Panc1 (cell line): ENCODE measurements around the gene IFNA4. TPM values are rescaled to one million over a fixed set of nuclear protein-coding genes. Genes with fewer than 3 reads are reported as not detected.
"Not testable (repeated sequence)": the region's sequence is repeated elsewhere in the genome, so short reads cannot be mapped to it uniquely, and the experiment has no call there.

Source experiments
- ATAC-seq: fragments of 200-7000 bp; cut with Tn5 transposase; 2 replicates; pipeline ENCODE4 v1.9.1; 2020; ENCODE audit warnings: mild to moderate bottlenecking, moderate library complexity
- BruUV-seq: library from RNA; stranded (reverse); fragments of 400-500 nt; replicated peaks from 2 replicates; lab custom pipeline; 2021; lab: Mats Ljungman, UMichigan
- CTCF ChIA-PET: fragments of 300-600 bp; sonication (Branson Sonifier 250); formaldehyde crosslinking; loops from one replicate; lab custom pipeline; 2022; ENCODE audit warnings: antibody characterized with exemption; lab: Charles Lee
- POLR2A ChIA-PET: fragments of 300-600 bp; sonication (Branson Sonifier 250); formaldehyde crosslinking; loops from one replicate; lab custom pipeline; 2022; ENCODE audit warnings: antibody characterized with exemption; lab: Charles Lee
- DNase-seq: peaks from one replicate; pipeline ENCODE4 v3.0.0-alpha.2; 2010; ENCODE audit warnings: low read depth, low spot score
- H3K27ac ChIP-seq: 2 replicates; pipeline ENCODE4 v1.5.1; 2011; ENCODE audit warnings: mild to moderate bottlenecking, low read length, inconsistent platforms
- H3K27me3 ChIP-seq: fragments of 200-500 bp; sonication (Bioruptor generic); 2 replicates; pipeline ENCODE4 v1.6.0; 2014; ENCODE audit warnings: low read length, inconsistent platforms; ENCODE audit not compliant: control insufficient read depth, insufficient read depth
- H3K36me3 ChIP-seq: fragments of 200-500 bp; sonication (Bioruptor generic); 2 replicates; pipeline ENCODE4 v1.5.1; 2014; ENCODE audit warnings: inconsistent platforms, mild to moderate bottlenecking, low read length, moderate library complexity; ENCODE audit not compliant: control insufficient read depth, insufficient read depth
- H3K4me1 ChIP-seq: 2 replicates; pipeline ENCODE4 v1.5.1; 2011; ENCODE audit warnings: inconsistent platforms, mild to moderate bottlenecking, low read length, moderate library complexity; ENCODE audit not compliant: control insufficient read depth, insufficient read depth
- H3K4me3 ChIP-seq, 2 experiments: 2 replicates each; pipeline ENCODE4 v1.5.1; 2011 to 2012; ENCODE audit warnings: low read depth in 2 of 2, low read length in 2 of 2, mild to moderate bottlenecking in 2 of 2, inconsistent platforms in 1 of 2, moderate library complexity in 1 of 2
- H3K9me3 ChIP-seq: fragments of 200-500 bp; sonication (Bioruptor generic); 2 replicates; pipeline ENCODE4 v1.5.1; 2014; ENCODE audit warnings: low read depth, mild to moderate bottlenecking, inconsistent platforms, low read length, moderate library complexity; ENCODE audit not compliant: control insufficient read depth, insufficient read depth
- CTCF ChIP-seq: fragments of 450-650 bp; IDR thresholded peaks from 2 replicates; pipeline ENCODE4 v1.5.1; 2017; ENCODE audit warnings: mild to moderate bottlenecking
- POLR2AphosphoS5 ChIP-seq: IDR thresholded peaks from 2 replicates; pipeline ENCODE4 v1.6.1; 2012; ENCODE audit warnings: mild to moderate bottlenecking, low read depth, low read length, moderate library complexity
- TCF7L2 ChIP-seq: IDR thresholded peaks from 2 replicates; pipeline ENCODE4 v1.6.1; 2011; ENCODE audit warnings: mild to moderate bottlenecking, low read depth, low read length, inconsistent platforms
- in situ Hi-C: cut with HindIII; loops from 2 replicates; pipeline ENCODE4 v1.10.0; 2016; ENCODE audit warnings: low sequenced_read_pairs, low pct_unique_long_range_greater_than_20kb
- intact Hi-C: fragments of 100-400 bp; cut with micrococcal nuclease; formaldehyde crosslinking; loops from one replicate; pipeline ENCODE4 v1.10.0; 2022; ENCODE audit not compliant: unreplicated experiment
- total RNA-seq: library from RNA; stranded (reverse); gene quantifications from one replicate; pipeline ENCODE4 v1.2.1, GENCODE V29; 2021; ENCODE audit not compliant: unreplicated experiment
- TF ChIP-seq, protein P1 (sequence below), 2 experiments: IDR thresholded peaks; 2 replicates each; pipeline ENCODE4 v1.6.1; 2011 to 2012; ENCODE audit warnings: low read depth in 2 of 2, control low read depth in 1 of 2, low read length in 1 of 2, mild to moderate bottlenecking in 1 of 2, moderate library complexity in 1 of 2; ENCODE audit not compliant: insufficient read depth in 1 of 2

The IFNA4 gene
- total RNA-seq, 1 experiment from 2014 or later: not detected

GRCh38 chr9:21213411-21214326 is 26.3 kb upstream of the IFNA4 start:
- H3K36me3 ChIP-seq, H3K9me3 ChIP-seq, intact Hi-C loops, H3K27me3 ChIP-seq, CTCF ChIA-PET, H3K4me1 ChIP-seq, BruUV-seq, in situ Hi-C loops, H3K27ac ChIP-seq, POLR2A ChIA-PET, ATAC-seq, H3K4me3 ChIP-seq: not testable (repeated sequence)
- peak; percentile 1 for DNase-seq
- TF ChIP-seq CTCF: peak; percentile 12; the same call in 1 of the 2 replicates

DNA sequence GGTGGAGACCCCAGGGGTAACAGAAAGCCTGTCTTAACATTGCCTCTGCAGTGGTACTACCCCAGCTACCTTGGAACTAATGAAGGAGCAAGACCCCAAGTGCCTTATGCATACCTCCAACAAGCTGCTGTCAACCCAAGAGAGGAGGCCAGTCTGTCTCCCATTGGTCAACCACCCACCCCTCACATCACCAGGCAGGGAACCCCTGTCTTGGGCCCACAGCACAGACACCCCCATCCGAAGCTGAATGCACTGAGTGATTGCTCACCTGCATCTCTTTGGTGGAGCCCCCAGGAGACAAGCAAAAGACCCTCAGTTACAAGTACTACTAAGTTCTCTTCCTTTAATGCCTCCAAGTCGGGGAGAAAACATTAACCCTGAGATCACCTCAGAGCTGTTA is 24.8 kb upstream of the IFNA4 start:
- H3K4me3 ChIP-seq, H3K27ac ChIP-seq, CTCF ChIA-PET, intact Hi-C loops, H3K9me3 ChIP-seq, H3K4me1 ChIP-seq, H3K36me3 ChIP-seq, BruUV-seq, POLR2A ChIA-PET, DNase-seq, in situ Hi-C loops, ATAC-seq, H3K27me3 ChIP-seq: not testable (repeated sequence)

DNA sequence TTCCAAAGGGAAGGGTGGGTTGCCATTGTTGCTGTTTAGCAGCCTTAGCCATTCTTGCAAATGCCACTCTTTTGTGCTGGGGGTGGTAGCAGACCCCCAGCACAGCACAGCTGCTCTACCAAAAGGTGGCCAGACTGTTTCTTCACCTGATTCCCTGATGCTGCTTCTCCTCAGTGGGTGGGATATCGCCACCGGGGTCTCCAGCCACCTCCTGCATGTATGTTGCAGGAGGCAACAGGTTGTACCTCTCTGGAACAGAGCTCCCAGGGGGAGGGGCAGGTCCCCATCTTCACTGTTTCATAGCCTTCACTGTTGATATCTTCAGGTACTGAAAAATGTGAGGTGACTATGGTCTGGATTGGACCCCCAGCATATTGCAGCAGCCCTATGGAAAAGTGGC is 23.4 kb upstream of the IFNA4 start:
- intact Hi-C loops, DNase-seq, H3K36me3 ChIP-seq, H3K27ac ChIP-seq, CTCF ChIA-PET, H3K27me3 ChIP-seq, in situ Hi-C loops, POLR2A ChIA-PET, ATAC-seq, H3K4me3 ChIP-seq, BruUV-seq, H3K4me1 ChIP-seq, H3K9me3 ChIP-seq: not testable (repeated sequence)

- DNase-seq (no peak), ATAC-seq (no peak)
- intact Hi-C loops (no loop called here), in situ Hi-C loops (no loop called here)
- Histone ChIP-seq H3K36me3 (no peaks in the 10 kb centered on the region), H3K4me3 (no peak overlapping the region), H3K4me1 (no peaks in the 10 kb centered on the region), H3K27ac (no peak overlapping the region), H3K27me3 (no peaks in the 10 kb centered on the region), H3K9me3 (no peaks in the 10 kb centered on the region)
- TF ChIP-seq TCF7L2 (no peak), POLR2AphosphoS5 (no peak)
- TF ChIP-seq, protein P1, sequence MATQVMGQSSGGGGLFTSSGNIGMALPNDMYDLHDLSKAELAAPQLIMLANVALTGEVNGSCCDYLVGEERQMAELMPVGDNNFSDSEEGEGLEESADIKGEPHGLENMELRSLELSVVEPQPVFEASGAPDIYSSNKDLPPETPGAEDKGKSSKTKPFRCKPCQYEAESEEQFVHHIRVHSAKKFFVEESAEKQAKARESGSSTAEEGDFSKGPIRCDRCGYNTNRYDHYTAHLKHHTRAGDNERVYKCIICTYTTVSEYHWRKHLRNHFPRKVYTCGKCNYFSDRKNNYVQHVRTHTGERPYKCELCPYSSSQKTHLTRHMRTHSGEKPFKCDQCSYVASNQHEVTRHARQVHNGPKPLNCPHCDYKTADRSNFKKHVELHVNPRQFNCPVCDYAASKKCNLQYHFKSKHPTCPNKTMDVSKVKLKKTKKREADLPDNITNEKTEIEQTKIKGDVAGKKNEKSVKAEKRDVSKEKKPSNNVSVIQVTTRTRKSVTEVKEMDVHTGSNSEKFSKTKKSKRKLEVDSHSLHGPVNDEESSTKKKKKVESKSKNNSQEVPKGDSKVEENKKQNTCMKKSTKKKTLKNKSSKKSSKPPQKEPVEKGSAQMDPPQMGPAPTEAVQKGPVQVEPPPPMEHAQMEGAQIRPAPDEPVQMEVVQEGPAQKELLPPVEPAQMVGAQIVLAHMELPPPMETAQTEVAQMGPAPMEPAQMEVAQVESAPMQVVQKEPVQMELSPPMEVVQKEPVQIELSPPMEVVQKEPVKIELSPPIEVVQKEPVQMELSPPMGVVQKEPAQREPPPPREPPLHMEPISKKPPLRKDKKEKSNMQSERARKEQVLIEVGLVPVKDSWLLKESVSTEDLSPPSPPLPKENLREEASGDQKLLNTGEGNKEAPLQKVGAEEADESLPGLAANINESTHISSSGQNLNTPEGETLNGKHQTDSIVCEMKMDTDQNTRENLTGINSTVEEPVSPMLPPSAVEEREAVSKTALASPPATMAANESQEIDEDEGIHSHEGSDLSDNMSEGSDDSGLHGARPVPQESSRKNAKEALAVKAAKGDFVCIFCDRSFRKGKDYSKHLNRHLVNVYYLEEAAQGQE (IDR thresholded peaks at IDR 0.05; ENCODE audit: insufficient read depth in 1 of 2, low read depth in 2 of 2, low read length in 1 of 2): no peak
- no TSS peak for BruUV-seq
- POLR2A ChIA-PET: no interaction called here
- CTCF ChIA-PET: no interaction called here
Measured at GRCh38 chr9:21210311-21210710, 22.9 kb upstream of the IFNA4 start.

DNA sequence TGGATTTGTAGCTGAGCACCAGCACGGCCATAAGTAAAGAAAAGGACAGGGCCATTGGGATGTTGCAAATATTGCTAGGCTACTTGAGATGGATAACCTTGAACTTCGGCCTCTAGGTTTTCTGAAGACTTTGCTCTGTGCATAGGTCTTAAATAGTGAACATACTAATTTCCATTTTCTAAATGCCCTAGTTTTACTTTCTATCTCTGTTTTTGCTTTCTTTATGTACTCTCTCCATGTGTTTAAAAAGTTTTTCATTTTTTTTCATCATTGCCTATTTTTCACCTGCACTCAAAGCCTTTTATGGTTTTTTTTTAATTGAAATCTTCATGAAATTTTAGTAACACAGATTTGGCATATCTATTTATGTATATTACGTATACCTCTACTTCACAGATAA is 19.7 kb upstream of the IFNA4 start, which contains the start of gene IFNA10:
Gene IFNA10 (minus strand): TSS at position 101 of the 400 bp plus-strand sequence. CDS start 46 bp downstream, at position 55.
- intact Hi-C loops, CTCF ChIA-PET, H3K4me3 ChIP-seq, H3K27me3 ChIP-seq, BruUV-seq, DNase-seq, POLR2A ChIA-PET, in situ Hi-C loops, H3K4me1 ChIP-seq, H3K36me3 ChIP-seq, H3K9me3 ChIP-seq, H3K27ac ChIP-seq, ATAC-seq: not testable (repeated sequence)
